Ishikawa (cell line): Measurements from ENCODE around the gene JPH4.

Experiments used
- CEBPB ChIP-seq: IDR thresholded peaks from 2 replicates; pipeline ENCODE4 v1.6.1; 2012
- EGR1 ChIP-seq: IDR thresholded peaks from 2 replicates; pipeline ENCODE4 v1.6.1; 2012
- EP300 ChIP-seq: IDR thresholded peaks from 2 replicates; pipeline ENCODE4 v1.6.1; 2012; ENCODE audit warnings: borderline replicate concordance
- FOXM1 ChIP-seq: IDR thresholded peaks from 2 replicates; pipeline ENCODE4 v1.6.1; 2012; ENCODE audit warnings: low read depth, borderline replicate concordance
- MAX ChIP-seq: IDR thresholded peaks from 2 replicates; pipeline ENCODE4 v1.6.1; 2012
- NFIC ChIP-seq: IDR thresholded peaks from 2 replicates; pipeline ENCODE4 v1.6.1; 2012
- RAD21 ChIP-seq: IDR thresholded peaks from 2 replicates; pipeline ENCODE4 v1.6.1; 2012; ENCODE audit warnings: low read depth
- REST ChIP-seq: IDR thresholded peaks from 2 replicates; pipeline ENCODE4 v1.6.1; 2012; ENCODE audit warnings: low read depth, mild to moderate bottlenecking
- TAF1 ChIP-seq: IDR thresholded peaks from 2 replicates; pipeline ENCODE4 v1.6.1; 2012; ENCODE audit warnings: low read depth, mild to moderate bottlenecking
- TCF12 ChIP-seq: IDR thresholded peaks from 2 replicates; pipeline ENCODE4 v1.6.1; 2012; ENCODE audit warnings: low read depth
- TEAD4 ChIP-seq: IDR thresholded peaks from 2 replicates; pipeline ENCODE4 v1.6.1; 2012
- USF1 ChIP-seq: IDR thresholded peaks from 2 replicates; pipeline ENCODE4 v1.6.1; 2012

- no peak for TF ChIP-seq MAX
- TF ChIP-seq RAD21: no peak
- TF ChIP-seq CEBPB: no peak
- TF ChIP-seq FOXM1: no peak
- no peak for TF ChIP-seq TEAD4
- TF ChIP-seq TAF1: no peak
- no peak for TF ChIP-seq EP300
- no peak for TF ChIP-seq USF1
- no peak for TF ChIP-seq EGR1
- no peak for TF ChIP-seq REST
- TF ChIP-seq NFIC: no peak
- TF ChIP-seq TCF12: no peak
These were observed 46.3 kb upstream of the JPH4 start for GRCh38 chr14:23624830-23625404.
